Fibroblast of lung (primary cell): ENCODE results near the gene PRKRA.

Experiments
- EZH2 ChIP-seq: IDR thresholded peaks from 2 replicates; pipeline ENCODE4 v1.5.1; 2012; ENCODE audit warnings: low read length, control low read depth, mild to moderate bottlenecking; ENCODE audit errors: missing control alignments
- TF ChIP-seq, protein P1 (sequence below), 2 donors: IDR thresholded peaks in 1 of 2; conservative IDR thresholded peaks in 1 of 2; 1 replicate in 1 of 2; 2 replicates in 1 of 2; pipeline ENCODE4 v1.5.1; 2011 to 2012; ENCODE audit warnings: low read length in 2 of 2, control low read depth in 1 of 2, inconsistent platforms in 1 of 2, low read depth in 1 of 2, mild to moderate bottlenecking in 1 of 2

DNA sequence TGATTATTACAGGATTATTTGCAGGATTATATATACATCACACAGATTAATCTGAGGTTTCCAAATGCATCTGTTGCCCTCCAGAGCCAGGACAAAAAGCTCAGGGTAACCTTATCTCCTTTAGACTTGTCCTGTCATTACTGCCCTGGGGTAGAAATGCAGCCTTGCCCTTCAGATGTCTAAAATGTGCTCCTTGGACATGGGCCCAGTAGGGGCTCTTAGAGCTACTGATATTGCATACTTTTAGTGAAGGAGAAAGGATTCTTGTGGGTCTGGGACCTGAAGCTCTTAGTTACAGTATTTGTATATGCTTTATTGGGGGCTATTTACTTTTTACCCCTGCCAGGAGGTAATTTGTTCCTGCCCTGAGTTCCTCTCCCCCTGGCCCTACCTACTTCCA lies 56.1 kb downstream of the PRKRA start:
- TF ChIP-seq, protein P1, sequence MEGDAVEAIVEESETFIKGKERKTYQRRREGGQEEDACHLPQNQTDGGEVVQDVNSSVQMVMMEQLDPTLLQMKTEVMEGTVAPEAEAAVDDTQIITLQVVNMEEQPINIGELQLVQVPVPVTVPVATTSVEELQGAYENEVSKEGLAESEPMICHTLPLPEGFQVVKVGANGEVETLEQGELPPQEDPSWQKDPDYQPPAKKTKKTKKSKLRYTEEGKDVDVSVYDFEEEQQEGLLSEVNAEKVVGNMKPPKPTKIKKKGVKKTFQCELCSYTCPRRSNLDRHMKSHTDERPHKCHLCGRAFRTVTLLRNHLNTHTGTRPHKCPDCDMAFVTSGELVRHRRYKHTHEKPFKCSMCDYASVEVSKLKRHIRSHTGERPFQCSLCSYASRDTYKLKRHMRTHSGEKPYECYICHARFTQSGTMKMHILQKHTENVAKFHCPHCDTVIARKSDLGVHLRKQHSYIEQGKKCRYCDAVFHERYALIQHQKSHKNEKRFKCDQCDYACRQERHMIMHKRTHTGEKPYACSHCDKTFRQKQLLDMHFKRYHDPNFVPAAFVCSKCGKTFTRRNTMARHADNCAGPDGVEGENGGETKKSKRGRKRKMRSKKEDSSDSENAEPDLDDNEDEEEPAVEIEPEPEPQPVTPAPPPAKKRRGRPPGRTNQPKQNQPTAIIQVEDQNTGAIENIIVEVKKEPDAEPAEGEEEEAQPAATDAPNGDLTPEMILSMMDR (conservative IDR thresholded peaks at IDR 0.05 in 1 of 2, IDR thresholded peaks at IDR 0.05 in 1 of 2; ENCODE audit: low read depth in 1 of 2, low read length in 2 of 2) = no peak
- no peak for TF ChIP-seq EZH2
